Thyroid gland (tissue), 4 donors: Measurements from ENCODE around the gene RAD9A. TPM values are rescaled to one million over a fixed set of nuclear protein-coding genes. Genes with fewer than 3 reads are reported as not detected.

Source experiments
- DNase-seq, 2 donors: peaks; one replicate each; pipeline ENCODE4 v3.0.0-alpha.2; 2019
- H3K27ac ChIP-seq, 3 donors: fragments of 200-600 bp; sonication (generic); 1 replicate in 2 of 3; 2 replicates in 1 of 3; pipeline ENCODE4 v1.5.1; 2016 to 2019; ENCODE audit warnings: mild to moderate bottlenecking in 1 of 3, moderate library complexity in 1 of 3
- H3K27me3 ChIP-seq: fragments of 200-600 bp; sonication (generic); one replicate; pipeline ENCODE4 v1.5.1; 2019
- H3K36me3 ChIP-seq, 2 donors: fragments of 200-600 bp; sonication (generic); one replicate each; pipeline ENCODE4 v1.5.1; 2016 to 2019
- H3K4me1 ChIP-seq, 2 donors: fragments of 200-600 bp; sonication (generic); one replicate each; pipeline ENCODE4 v1.5.1; 2017 to 2019
- H3K4me3 ChIP-seq, 3 donors: fragments of 200-600 bp; sonication (generic); replicated peaks in 1 of 3; 1 replicate in 2 of 3; 2 replicates in 1 of 3; pipeline ENCODE4 v1.5.1; 2016; ENCODE audit warnings: mild to moderate bottlenecking in 1 of 3
- H3K9me3 ChIP-seq: fragments of 200-600 bp; sonication (generic); one replicate; pipeline ENCODE4 v1.5.1; 2017
- POLR2A ChIP-seq, 2 donors: fragments of 450-650 bp; IDR thresholded peaks; one replicate each; pipeline ENCODE4 v1.6.1; 2017; ENCODE audit warnings: antibody characterized with exemption in 2 of 2, mild to moderate bottlenecking in 2 of 2, moderate library complexity in 1 of 2
- WGBS, 2 donors: methylation state at CpG; one replicate each; pipeline ENCODE4 v1.1.5; 2017; 5-methylcytosine and 5-hydroxymethylcytosine counted together
- intact Hi-C: fragments of 100-400 bp; cut with DNase I; formaldehyde crosslinking; loops from one replicate; pipeline ENCODE4 v1.15.1; 2023
- total RNA-seq, 4 donors: library from RNA; depleted of rRNA; stranded (reverse); fragments of >200 nt; gene quantifications; one replicate each; pipeline ENCODE4 v1.2.3, GENCODE V29; 2016
- TF ChIP-seq, protein P1 (sequence below), 6 experiments: fragments of 200-600 bp in 3 of 6; fragments of 450-650 bp in 3 of 6; sonication (generic) in 3 of 6; IDR thresholded peaks; one replicate each; pipeline ENCODE4 v1.5.1; 2016 to 2019; ENCODE audit warnings: antibody characterized with exemption in 6 of 6, mild to moderate bottlenecking in 2 of 6, inconsistent platforms in 1 of 6, moderate library complexity in 1 of 6

Gene RAD9A
- total RNA-seq, 4 donors from 2014 or later: 22.7 to 38.0 (median 31.0) TPM

DNA sequence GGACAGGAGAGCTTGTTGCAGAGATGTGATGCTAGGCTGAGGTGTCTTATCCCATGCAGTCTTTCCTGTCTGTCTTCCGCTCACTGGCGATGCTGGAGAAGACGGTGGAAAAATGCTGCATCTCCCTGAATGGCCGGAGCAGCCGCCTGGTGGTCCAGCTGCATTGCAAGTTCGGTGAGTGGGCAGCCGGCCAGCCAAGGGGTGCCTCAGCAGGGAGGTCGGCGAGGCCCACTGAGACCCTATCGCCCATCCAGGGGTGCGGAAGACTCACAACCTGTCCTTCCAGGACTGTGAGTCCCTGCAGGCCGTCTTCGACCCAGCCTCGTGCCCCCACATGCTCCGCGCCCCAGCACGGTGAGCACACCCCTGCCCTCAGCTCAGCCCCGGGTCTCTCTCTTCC lies 1.7 kb downstream of the RAD9A start:
- H3K4me3 ChIP-seq: no peak overlapping the region
- intact Hi-C loops: loop anchor here (5.0 to 10.0 kb wide), 2 partner anchors 71 to 114 kb away; partner anchors contain the start of genes CDK2AP2, PITPNM1 and TMEM134
- TF ChIP-seq POLR2A (IDR thresholded peaks at IDR 0.05): no peak
- TF ChIP-seq, protein P1, sequence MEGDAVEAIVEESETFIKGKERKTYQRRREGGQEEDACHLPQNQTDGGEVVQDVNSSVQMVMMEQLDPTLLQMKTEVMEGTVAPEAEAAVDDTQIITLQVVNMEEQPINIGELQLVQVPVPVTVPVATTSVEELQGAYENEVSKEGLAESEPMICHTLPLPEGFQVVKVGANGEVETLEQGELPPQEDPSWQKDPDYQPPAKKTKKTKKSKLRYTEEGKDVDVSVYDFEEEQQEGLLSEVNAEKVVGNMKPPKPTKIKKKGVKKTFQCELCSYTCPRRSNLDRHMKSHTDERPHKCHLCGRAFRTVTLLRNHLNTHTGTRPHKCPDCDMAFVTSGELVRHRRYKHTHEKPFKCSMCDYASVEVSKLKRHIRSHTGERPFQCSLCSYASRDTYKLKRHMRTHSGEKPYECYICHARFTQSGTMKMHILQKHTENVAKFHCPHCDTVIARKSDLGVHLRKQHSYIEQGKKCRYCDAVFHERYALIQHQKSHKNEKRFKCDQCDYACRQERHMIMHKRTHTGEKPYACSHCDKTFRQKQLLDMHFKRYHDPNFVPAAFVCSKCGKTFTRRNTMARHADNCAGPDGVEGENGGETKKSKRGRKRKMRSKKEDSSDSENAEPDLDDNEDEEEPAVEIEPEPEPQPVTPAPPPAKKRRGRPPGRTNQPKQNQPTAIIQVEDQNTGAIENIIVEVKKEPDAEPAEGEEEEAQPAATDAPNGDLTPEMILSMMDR (IDR thresholded peaks at IDR 0.05): no peak
- DNase-seq: no peak
- 89 to 95% methylated on average over 18 of the region's 18 CpGs for WGBS, 2 donors
- no peak overlapping the region for H3K27ac ChIP-seq
- peaks cover 4 to 20% of the 10 kb centered on the region in 2 donors for H3K4me1 ChIP-seq
- no peaks in the 10 kb centered on the region for H3K9me3 ChIP-seq
- no peaks in the 10 kb centered on the region for H3K27me3 ChIP-seq
- peaks cover 13 to 14% of the 10 kb centered on the region in 2 donors for H3K36me3 ChIP-seq

DNA sequence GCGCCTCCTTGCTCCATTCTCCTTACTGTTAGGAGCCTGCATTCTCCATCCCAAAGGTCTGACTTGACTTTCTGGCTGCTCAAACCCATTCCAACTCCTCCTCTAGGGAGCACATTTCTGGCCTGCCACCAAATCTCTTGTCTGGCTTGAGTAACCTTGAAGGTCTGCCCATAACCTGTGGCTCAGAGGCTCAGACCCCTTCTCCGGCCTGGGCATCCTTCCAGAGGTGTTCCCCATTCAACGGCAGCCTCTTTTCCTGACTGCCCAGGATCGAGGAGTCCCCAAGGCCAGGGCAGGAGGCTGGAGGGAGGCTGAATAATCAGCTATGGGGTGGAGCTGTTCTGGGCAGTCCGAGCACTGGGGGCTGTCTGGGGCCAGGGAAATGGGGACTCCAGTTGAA lies 2.2 kb downstream of the RAD9A start:
- Histone ChIP-seq H3K4me3 (no peak overlapping the region), H3K27me3 (no peaks in the 10 kb centered on the region), H3K4me1 (peaks cover 4 to 20% of the 10 kb centered on the region in 2 donors), H3K9me3 (no peaks in the 10 kb centered on the region), H3K27ac (no peak overlapping the region), H3K36me3 (peaks cover 18 to 19% of the 10 kb centered on the region in 2 donors)
- TF ChIP-seq, protein P1 (IDR thresholded peaks at IDR 0.05): no peak
- no peak for TF ChIP-seq POLR2A (IDR thresholded peaks at IDR 0.05)
- intact Hi-C loops: loop anchor here (5.0 to 10.0 kb wide), 2 partner anchors 71 to 113 kb away; partner anchors contain the start of genes CDK2AP2, PITPNM1 and TMEM134
- WGBS, 2 donors: 48 to 51% methylated on average over 5 of the region's 5 CpGs
- DNase-seq: peak; percentile 48 to 64

DNA sequence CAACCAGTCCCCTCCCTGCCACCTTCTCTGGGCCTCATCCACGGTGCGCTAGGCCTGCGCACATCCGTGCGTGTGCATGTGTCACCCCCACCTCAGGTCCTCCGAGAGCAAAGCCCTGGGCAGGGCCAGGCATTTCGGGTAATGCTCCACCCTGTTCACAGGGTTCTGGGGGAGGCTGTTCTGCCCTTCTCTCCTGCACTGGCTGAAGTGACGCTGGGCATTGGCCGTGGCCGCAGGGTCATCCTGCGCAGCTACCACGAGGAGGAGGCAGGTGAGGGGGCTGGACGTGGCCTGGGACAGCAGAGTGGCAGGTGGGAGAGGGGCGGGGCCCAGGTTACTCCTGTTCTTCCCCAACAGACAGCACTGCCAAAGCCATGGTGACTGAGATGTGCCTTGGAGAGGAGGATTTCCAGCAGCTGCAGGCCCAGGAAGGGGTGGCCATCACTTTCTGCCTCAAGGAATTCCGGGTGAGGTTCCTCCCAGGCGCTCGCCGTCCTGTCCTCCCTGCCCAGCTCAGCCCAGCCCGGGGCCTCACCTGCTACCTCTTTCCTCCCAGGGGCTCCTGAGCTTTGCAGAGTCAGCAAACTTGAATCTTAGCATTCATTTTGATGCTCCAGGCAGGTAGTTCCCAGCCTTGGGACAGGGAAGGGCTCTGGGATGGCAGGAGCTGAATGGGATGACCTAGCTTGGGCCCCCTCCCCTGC lies 3.9 kb downstream of the RAD9A start:
- intact Hi-C loops: loop anchor here (10.0 kb wide), 1 partner anchor 69 kb away; the partner anchor contains the start of gene TMEM134
- peaks cover 24 to 25% of the 10 kb centered on the region in 2 donors for H3K36me3 ChIP-seq
- no peak for TF ChIP-seq POLR2A (IDR thresholded peaks at IDR 0.05)
- TF ChIP-seq, protein P1 (IDR thresholded peaks at IDR 0.05): no peak
- WGBS, 2 donors: 89% methylated on average over 15 of the region's 19 CpGs
- DNase-seq: no peak
- no peak overlapping the region for H3K27ac ChIP-seq
- no peaks in the 10 kb centered on the region for H3K27me3 ChIP-seq
- H3K4me1 ChIP-seq: peaks cover 12 to 27% of the 10 kb centered on the region in 2 donors
- H3K4me3 ChIP-seq: no peak overlapping the region
- no peaks in the 10 kb centered on the region for H3K9me3 ChIP-seq

DNA sequence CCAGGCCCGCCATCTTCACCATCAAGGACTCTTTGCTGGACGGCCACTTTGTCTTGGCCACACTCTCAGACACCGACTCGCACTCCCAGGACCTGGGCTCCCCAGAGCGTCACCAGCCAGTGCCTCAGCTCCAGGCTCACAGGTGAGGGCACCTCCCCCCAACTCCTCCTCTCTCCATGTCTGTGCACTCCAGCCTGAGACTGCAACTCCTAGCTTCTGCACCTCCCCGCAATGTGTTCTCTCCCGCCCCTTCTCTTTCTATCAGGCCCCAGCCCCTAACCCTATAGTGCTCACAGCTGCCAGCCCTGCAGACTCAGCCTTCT lies 4.4 kb downstream of the RAD9A start:
- Histone ChIP-seq H3K36me3 (peaks cover 24 to 25% of the 10 kb centered on the region in 2 donors), H3K27me3 (no peaks in the 10 kb centered on the region), H3K9me3 (no peaks in the 10 kb centered on the region), H3K4me1 (peaks cover 17 to 24% of the 10 kb centered on the region in 2 donors), H3K4me3 (no peak overlapping the region), H3K27ac (no peak overlapping the region)
- intact Hi-C loops: loop anchor here (10.0 kb wide), 1 partner anchor 69 kb away; the partner anchor contains the start of gene TMEM134
- no peak for DNase-seq
- WGBS, 2 donors: 87 to 95% methylated on average over 7 of the region's 7 CpGs
- TF ChIP-seq POLR2A (IDR thresholded peaks at IDR 0.05): no peak
- TF ChIP-seq, protein P1 (IDR thresholded peaks at IDR 0.05): no peak
